HEK293T (cell line): ENCODE data around the gene FAS.

Source experiments
- CTCF ChIA-PET: fragments of 350-600 bp; formaldehyde crosslinking; extraction: SDS; loops from one replicate; lab custom pipeline; 2021; ENCODE audit warnings: antibody characterized with exemption, inconsistent platforms; lab: Yijun Ruan, JAX
- POLR2A ChIA-PET: fragments of 350-600 bp; formaldehyde crosslinking; extraction: SDS; loops from one replicate; lab custom pipeline; 2020; ENCODE audit warnings: antibody characterized with exemption, inconsistent platforms; lab: Yijun Ruan, JAX
- DNase-seq: peaks from one replicate; pipeline ENCODE4 v3.0.0; 2012; ENCODE audit warnings: mixed read lengths; ENCODE audit errors: extremely low spot score
- ARNT ChIP-seq: fragments of 450-650 bp; IDR thresholded peaks from 2 replicates; pipeline ENCODE4 v1.6.1; 2017; ENCODE audit warnings: mild to moderate bottlenecking
- BHLHE40 ChIP-seq: fragments of 450-650 bp; IDR thresholded peaks from 2 replicates; pipeline ENCODE4 v1.6.1; 2016; ENCODE audit warnings: mild to moderate bottlenecking, moderate library complexity, borderline replicate concordance
- CTBP1 ChIP-seq: fragments of 450-650 bp; IDR thresholded peaks from 2 replicates; pipeline ENCODE4 v1.6.1; 2016; ENCODE audit warnings: borderline replicate concordance
- ELF4 ChIP-seq: fragments of 450-650 bp; IDR thresholded peaks from 2 replicates; pipeline ENCODE4 v1.6.1; 2017; ENCODE audit warnings: antibody characterized with exemption
- FOXA1 ChIP-seq: fragments of 450-650 bp; IDR thresholded peaks from 2 replicates; pipeline ENCODE4 v1.6.1; 2016; ENCODE audit warnings: mild to moderate bottlenecking
- FOXK2 ChIP-seq: fragments of 450-650 bp; IDR thresholded peaks from 2 replicates; pipeline ENCODE4 v1.6.1; 2016; ENCODE audit warnings: mild to moderate bottlenecking
- FOXM1 ChIP-seq: fragments of 450-650 bp; IDR thresholded peaks from 2 replicates; pipeline ENCODE4 v1.6.1; 2017; ENCODE audit warnings: mild to moderate bottlenecking, borderline replicate concordance
- HDGF ChIP-seq: fragments of 450-650 bp; IDR thresholded peaks from 2 replicates; pipeline ENCODE4 v1.6.1; 2017; ENCODE audit warnings: antibody characterized with exemption, borderline replicate concordance
- L3MBTL2 ChIP-seq: fragments of 450-650 bp; conservative IDR thresholded peaks from 2 replicates; pipeline ENCODE4 v1.6.1; 2016; ENCODE audit warnings: mild to moderate bottlenecking
- LEF1 ChIP-seq: fragments of 450-650 bp; IDR thresholded peaks from 2 replicates; pipeline ENCODE4 v1.6.1; 2017; ENCODE audit warnings: mild to moderate bottlenecking, borderline replicate concordance
- NFRKB ChIP-seq: fragments of 450-650 bp; IDR thresholded peaks from 2 replicates; pipeline ENCODE4 v1.6.1; 2016; ENCODE audit warnings: mild to moderate bottlenecking, moderate library complexity
- SP1 ChIP-seq: fragments of 450-650 bp; IDR thresholded peaks from 2 replicates; pipeline ENCODE4 v1.6.1; 2017
- SUZ12 ChIP-seq: fragments of 450-650 bp; IDR thresholded peaks from 2 replicates; pipeline ENCODE4 v1.6.1; 2016; ENCODE audit warnings: mild to moderate bottlenecking
- TARDBP ChIP-seq: fragments of 450-650 bp; IDR thresholded peaks from 2 replicates; pipeline ENCODE4 v1.6.1; 2016
- ZNF384 ChIP-seq: fragments of 450-650 bp; IDR thresholded peaks from 2 replicates; pipeline ENCODE4 v1.6.1; 2016
- TF ChIP-seq, protein P1 (sequence below): fragments of 450-650 bp; IDR thresholded peaks from 2 replicates; pipeline ENCODE4 v1.6.1; 2016

The FAS gene

GRCh38 chr10:88949051-88949450 lies 41.5 kb upstream of the FAS start:
- CTCF ChIA-PET = interaction anchor here (1.4 kb wide), 1 partner anchor 14 kb away, joined by 4 read pairs; no protein-coding TSS in a partner anchor

DNA sequence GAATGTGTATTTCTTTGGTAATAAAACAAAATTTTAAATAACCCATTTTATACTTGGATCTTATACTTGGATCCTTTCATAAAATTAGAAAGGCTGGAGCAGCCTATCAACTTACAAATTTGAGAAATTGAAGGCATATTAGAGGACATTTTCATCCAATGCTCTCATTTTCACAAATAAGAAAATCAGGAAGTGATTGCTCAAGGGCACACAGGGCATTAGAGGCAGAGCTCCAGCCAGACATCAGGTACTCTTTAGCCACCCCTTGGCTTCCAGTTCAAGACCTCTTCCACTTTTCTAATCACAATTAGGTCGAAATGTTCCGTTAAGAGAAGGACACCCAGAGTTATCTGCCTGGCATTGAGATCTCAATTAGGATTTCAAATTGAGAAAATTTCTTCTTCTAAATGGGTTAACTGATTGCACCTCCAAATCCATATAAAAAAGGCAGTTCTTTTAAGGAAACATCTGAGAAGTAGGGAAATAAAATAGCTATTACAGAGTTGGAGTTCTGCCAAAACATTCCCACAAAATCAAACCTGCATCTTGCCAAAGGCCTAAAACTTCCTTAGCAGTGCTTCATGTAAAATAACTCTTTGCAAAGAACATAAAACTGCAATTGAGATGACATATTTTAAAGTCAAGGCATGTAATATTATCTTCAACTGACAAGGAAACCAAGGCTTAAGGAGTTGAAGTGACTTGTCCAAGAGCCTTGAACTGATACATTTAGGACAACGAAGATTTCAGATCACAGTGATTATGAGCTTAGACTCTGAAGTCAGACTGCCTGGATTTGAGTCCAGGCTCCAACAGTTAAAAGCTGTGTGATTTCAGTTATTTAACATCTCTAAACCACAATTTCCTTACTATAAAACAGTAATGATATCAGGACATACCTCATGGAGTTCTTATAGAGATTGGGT lies 40.4 kb upstream of the FAS start:
- ChIA-PET CTCF (interaction anchor here (1.4 kb wide), 1 partner anchor 16 kb away, joined by 4 read pairs; no protein-coding TSS in a partner anchor), POLR2A (no interaction called here)
- no peak for DNase-seq
- TF ChIP-seq ARNT (no peak), HDGF (no peak), SP1 (no peak), L3MBTL2 (no peak), FOXK2 (no peak), TARDBP (no peak), FOXM1 (no peak), NFRKB (no peak), BHLHE40 (no peak), ZNF384 (no peak), FOXA1 (no peak), SUZ12 (no peak), ELF4 (no peak), LEF1 (no peak), CTBP1 (no peak)
- TF ChIP-seq, protein P1, sequence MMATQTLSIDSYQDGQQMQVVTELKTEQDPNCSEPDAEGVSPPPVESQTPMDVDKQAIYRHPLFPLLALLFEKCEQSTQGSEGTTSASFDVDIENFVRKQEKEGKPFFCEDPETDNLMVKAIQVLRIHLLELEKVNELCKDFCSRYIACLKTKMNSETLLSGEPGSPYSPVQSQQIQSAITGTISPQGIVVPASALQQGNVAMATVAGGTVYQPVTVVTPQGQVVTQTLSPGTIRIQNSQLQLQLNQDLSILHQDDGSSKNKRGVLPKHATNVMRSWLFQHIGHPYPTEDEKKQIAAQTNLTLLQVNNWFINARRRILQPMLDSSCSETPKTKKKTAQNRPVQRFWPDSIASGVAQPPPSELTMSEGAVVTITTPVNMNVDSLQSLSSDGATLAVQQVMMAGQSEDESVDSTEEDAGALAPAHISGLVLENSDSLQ = no peak

More at GRCh38 chr10:88949051-88949450, 41.5 kb upstream of the FAS start:
- DNase-seq = no peak
- TF ChIP-seq ARNT = no peak
- TF ChIP-seq, protein P1 = no peak
- TF ChIP-seq FOXK2 = no peak
- TF ChIP-seq BHLHE40 = no peak
- no peak for TF ChIP-seq SUZ12
- TF ChIP-seq FOXA1 = no peak
- POLR2A ChIA-PET = no interaction called here

DNA sequence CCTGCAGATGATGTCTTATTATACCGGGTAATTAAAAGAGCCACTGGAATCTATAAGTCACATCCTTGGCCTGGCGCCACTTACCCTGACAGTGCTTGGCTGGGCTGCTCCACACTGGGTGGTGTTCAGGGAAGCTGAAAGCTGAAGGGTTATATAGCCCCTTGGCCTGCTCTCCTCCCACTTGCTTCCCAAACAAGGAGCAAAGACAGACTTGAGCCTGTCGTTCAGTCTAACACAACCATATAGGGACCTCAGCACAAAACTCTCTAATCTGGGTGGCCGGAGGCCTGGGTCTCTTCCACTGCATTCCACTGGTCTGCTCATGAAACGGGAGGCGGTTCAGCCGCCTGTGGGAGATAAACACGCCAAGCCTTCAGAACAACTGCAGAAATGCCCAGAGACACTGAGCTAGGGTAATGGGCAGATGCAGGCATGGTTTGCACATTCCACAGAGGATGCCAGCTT lies 37.9 kb upstream of the FAS start, which contains the start of gene ACTA2:
Gene ACTA2, minus strand, starts transcription at position 127 of the 465 bp plus-strand sequence. CDS start 3,843 bp downstream, outside the sequence.
- TF ChIP-seq LEF1 (no peak), FOXA1 (no peak), TARDBP (no peak), HDGF (no peak), L3MBTL2 (no peak), FOXM1 (no peak), ELF4 (no peak), CTBP1 (no peak), ARNT (no peak), FOXK2 (no peak), ZNF384 (no peak), BHLHE40 (no peak), SUZ12 (no peak), NFRKB (no peak), SP1 (no peak)
- TF ChIP-seq, protein P1 = no peak
- no peak for DNase-seq
- CTCF ChIA-PET = no interaction called here
- POLR2A ChIA-PET = no interaction called here

- POLR2A ChIA-PET = no interaction called here
- CTCF ChIA-PET = no interaction called here
- TF ChIP-seq HDGF = no peak
- no peak for TF ChIP-seq ARNT
- no peak for TF ChIP-seq ELF4
- TF ChIP-seq NFRKB = no peak
- no peak for TF ChIP-seq L3MBTL2
- TF ChIP-seq, protein P1 = no peak
- TF ChIP-seq CTBP1 = no peak
- TF ChIP-seq LEF1 = no peak
- no peak for TF ChIP-seq SUZ12
- no peak for TF ChIP-seq ZNF384
- no peak for TF ChIP-seq FOXA1
- TF ChIP-seq FOXM1 = no peak
- no peak for DNase-seq
Observed at GRCh38 chr10:88953662-88954061, 36.9 kb upstream of the FAS start.

GRCh38 chr10:88954458-88955083 lies 36.0 kb upstream of the FAS start:
- ChIA-PET POLR2A (no interaction called here), CTCF (interaction anchor here (0.7 kb wide), 1 partner anchor 10 kb away, joined by 5 read pairs; no protein-coding TSS in a partner anchor)
- TF ChIP-seq, protein P1 = no peak
- TF ChIP-seq SUZ12 (no peak), FOXM1 (no peak)
- DNase-seq = no peak
